HepG2 (cell line): ENCODE data around the gene SKP1. TPM values are rescaled to one million over a fixed set of nuclear protein-coding genes. Genes with fewer than 3 reads are reported as not detected.

Experiments
- microRNA-seq: library from miRNA; unstranded; fragments of <30 nt; microRNA quantifications from one replicate; pipeline ENCODE4, GENCODE V29; 2020
- polyA plus RNA-seq, 8 experiments: library from polyadenylated mRNA; depleted of rRNA in 3 of 8; stranded (reverse) in 7 of 8; unstranded in 1 of 8; fragments of >200 nt; fragmentation: Illumina TruSeq in 4 of 8; extraction: Trizol in 4 of 8; gene quantifications; 2 replicates each; pipeline versions ENCODE4 v1.2.1 to v1.2.3, GENCODE V29; 2011 to 2016; ENCODE audit warnings: low read depth in 4 of 8, missing spikeins in 1 of 8, mixed read lengths in 1 of 8; ENCODE audit not compliant: insufficient read depth in 1 of 8
- small RNA-seq, 3 experiments: library from RNA; depleted of rRNA; stranded (forward); fragments of <200 nt; gene quantifications; one replicate each; pipeline ENCODE3, GENCODE V24; 2012; ENCODE audit warnings: low read depth in 2 of 3, low replicate concordance in 1 of 3; ENCODE audit not compliant: insufficient read length in 3 of 3, insufficient read depth in 2 of 3
- total RNA-seq, 5 experiments: library from RNA; depleted of rRNA; stranded (reverse); fragments of >200 nt; fragmentation: Illumina TruSeq; extraction: Trizol; gene quantifications; 2 replicates each; pipeline ENCODE4 v1.2.3, GENCODE V29; 2016; ENCODE audit warnings: low read depth in 1 of 5

The SKP1 gene
- total and polyA plus RNA-seq, 2 of the 13 experiments (the other 11 are each of a cell fraction or from before 2014, with no cell fraction given): 134 to 340 TPM

Small RNA genes within 50 kb of the gene (microRNA-seq; reads per million reads assigned to microRNA genes)
- gene MIR3661: 2.4 reads per million, percentile 13 among the genes with 10 or more reads in this experiment

Small RNA genes within 50 kb of the gene (small RNA-seq; reads per million reads assigned to genes)
- 0 reads per million in 3 experiments for gene MIR3661

Other genes with a start within 250 kb of the SKP1 start
- 35.7 and 58.5 TPM in 2 replicates for gene C5orf15, start 208.3 kb downstream of the SKP1 start, total RNA-seq (2016; rRNA removed; fragmentation: Illumina TruSeq; extraction: Trizol)
- 82.7 and 84.1 TPM in 2 replicates for gene C5orf15, start 208.3 kb downstream of the SKP1 start, polyA plus RNA-seq (2011; rRNA removed)
- 380 and 481 TPM in 2 replicates for gene VDAC1, start 172.0 kb downstream of the SKP1 start, total RNA-seq (2016; rRNA removed; fragmentation: Illumina TruSeq; extraction: Trizol)
- 112 and 119 TPM in 2 replicates for gene VDAC1, start 172.0 kb downstream of the SKP1 start, polyA plus RNA-seq (2011; rRNA removed)
- 6.8 and 7.9 TPM in 2 replicates for gene TCF7, start 62.3 kb downstream of the SKP1 start, total RNA-seq (2016; rRNA removed; fragmentation: Illumina TruSeq; extraction: Trizol)
- gene TCF7, start 62.3 kb downstream of the SKP1 start, polyA plus RNA-seq (2011; rRNA removed): 6.3 and 9.0 TPM in 2 replicates
- gene PPP2CA, start 49.1 kb upstream of the SKP1 start, total RNA-seq (2016; rRNA removed; fragmentation: Illumina TruSeq; extraction: Trizol): 171 and 233 TPM in 2 replicates
- gene PPP2CA, start 49.1 kb upstream of the SKP1 start, polyA plus RNA-seq (2011; rRNA removed): 58.8 and 82.4 TPM in 2 replicates
- 2.2 and 4.5 TPM in 2 replicates for gene CDKL3, start 190.2 kb upstream of the SKP1 start, total RNA-seq (2016; rRNA removed; fragmentation: Illumina TruSeq; extraction: Trizol)
- 4.1 and 4.3 TPM in 2 replicates for gene CDKL3, start 190.2 kb upstream of the SKP1 start, polyA plus RNA-seq (2011; rRNA removed)
- 25.2 and 56.7 TPM in 2 replicates for gene UBE2B, start 194.6 kb upstream of the SKP1 start, total RNA-seq (2016; rRNA removed; fragmentation: Illumina TruSeq; extraction: Trizol)
- gene UBE2B, start 194.6 kb upstream of the SKP1 start, polyA plus RNA-seq (2011; rRNA removed): 35.1 and 56.0 TPM in 2 replicates
- gene CDKN2AIPNL, start 234.9 kb upstream of the SKP1 start, total RNA-seq (2016; rRNA removed; fragmentation: Illumina TruSeq; extraction: Trizol): 46.5 and 51.2 TPM in 2 replicates
- gene CDKN2AIPNL, start 234.9 kb upstream of the SKP1 start, polyA plus RNA-seq (2011; rRNA removed): 13.5 and 17.4 TPM in 2 replicates